HCT116 (cell line): ENCODE measurements around the gene PRKN. TPM values are rescaled to one million over a fixed set of nuclear protein-coding genes. Genes with fewer than 3 reads are reported as not detected.

Experiments used
- ATAC-seq: fragments of 200-7000 bp; cut with Tn5 transposase; 2 replicates; pipeline ENCODE4 v1.9.1; 2020; ENCODE audit warnings: mild to moderate bottlenecking, moderate library complexity
- BruUV-seq: library from RNA; stranded (reverse); fragments of 400-500 nt; replicated peaks from 2 replicates; lab custom pipeline; 2021; lab: Mats Ljungman, UMichigan
- CTCF ChIA-PET: fragments of 300-600 bp; sonication (Branson Sonifier 250); formaldehyde crosslinking; loops from one replicate; lab custom pipeline; 2021; ENCODE audit warnings: antibody characterized with exemption; lab: Charles Lee
- POLR2A ChIA-PET: fragments of 300-600, 350-600 bp; sonication (Branson Sonifier 250); formaldehyde crosslinking; loops from one replicate; lab custom pipeline; 2021; ENCODE audit warnings: antibody characterized with exemption; lab: Charles Lee
- RAD21 ChIA-PET, 2 experiments: fragments of 300-600 bp; sonication (Branson Sonifier 250); formaldehyde crosslinking; loops; one replicate each; lab custom pipeline; 2023; ENCODE audit warnings: low total read pairs in 2 of 2; ENCODE audit not compliant: uncharacterized antibody in 2 of 2, unreplicated experiment in 2 of 2, low non-redundant PET in 1 of 2; lab: Charles Lee
- DNase-seq: peaks from one replicate; pipeline ENCODE4 v3.0.0-alpha.2; 2010; ENCODE audit warnings: low read depth, low spot score
- H2AFZ ChIP-seq: fragments of 200-600 bp; shearing (Covaris generic), sonication (generic); 2 replicates; pipeline ENCODE4 v1.6.1; 2017; ENCODE audit warnings: low read depth, mixed run types, mixed read lengths, antibody characterized with exemption, low read length; ENCODE audit not compliant: poor library complexity, severe bottlenecking
- H3K27ac ChIP-seq: 2 replicates; pipeline ENCODE4 v1.5.1; 2012; ENCODE audit warnings: low read depth, low read length
- H3K27me3 ChIP-seq: fragments of 200-600 bp; sonication (generic); 2 replicates; pipeline ENCODE4 v1.6.1; 2016; ENCODE audit warnings: mixed run types, low read length, mixed read lengths; ENCODE audit not compliant: insufficient read depth
- H3K36me3 ChIP-seq, 2 experiments: fragments of 200-500 bp in 1 of 2; fragments of 200-600 bp in 1 of 2; sonication (Bioruptor generic) in 1 of 2; sonication (generic) in 1 of 2; 2 replicates each; pipeline versions ENCODE4 v1.5.1 to v1.6.1; 2014 to 2016; ENCODE audit warnings: low read length in 2 of 2, inconsistent platforms in 1 of 2, mixed read lengths in 1 of 2, mixed run types in 1 of 2; ENCODE audit not compliant: insufficient read depth in 2 of 2, control insufficient read depth in 1 of 2
- H3K4me1 ChIP-seq, 2 experiments: fragments of 200-600 bp in 1 of 2; sonication (generic) in 1 of 2; 2 replicates each; pipeline versions ENCODE4 v1.5.1 to v1.6.1; 2012 to 2017; ENCODE audit warnings: low read length in 2 of 2, inconsistent platforms in 1 of 2, mild to moderate bottlenecking in 1 of 2, mixed read lengths in 1 of 2, mixed run types in 1 of 2, moderate library complexity in 1 of 2; ENCODE audit not compliant: insufficient read depth in 2 of 2, control insufficient read depth in 1 of 2
- H3K4me2 ChIP-seq: fragments of 200-600 bp; sonication (generic); 2 replicates; pipeline ENCODE4 v1.6.1; 2017; ENCODE audit warnings: mixed run types, low read length, mixed read lengths
- H3K4me3 ChIP-seq, 2 experiments: fragments of 200-600 bp in 1 of 2; sonication (generic) in 1 of 2; replicated peaks in 1 of 2; 2 replicates each; pipeline ENCODE4 v1.5.1; 2011 to 2016; ENCODE audit warnings: low read length in 2 of 2, control low read depth in 1 of 2, low read depth in 1 of 2, mild to moderate bottlenecking in 1 of 2, mixed read lengths in 1 of 2, mixed run types in 1 of 2
- H3K79me2 ChIP-seq: fragments of 200-600 bp; sonication (generic); 2 replicates; pipeline ENCODE4 v1.6.1; 2017; ENCODE audit warnings: mild to moderate bottlenecking, mixed run types, low read length, moderate library complexity, mixed read lengths; ENCODE audit not compliant: insufficient read depth
- H3K9ac ChIP-seq: fragments of 200-600 bp; sonication (generic); 2 replicates; pipeline ENCODE4 v1.6.1; 2016; ENCODE audit warnings: low read length, mixed read lengths
- H3K9me2 ChIP-seq: fragments of 200-600 bp; sonication (generic), shearing (Covaris generic); 2 replicates; pipeline ENCODE4 v1.6.1; 2017; ENCODE audit warnings: mixed run types, mild to moderate bottlenecking, moderate library complexity; ENCODE audit not compliant: insufficient read depth
- H3K9me3 ChIP-seq, 2 experiments: fragments of 200-500 bp in 1 of 2; fragments of 200-600 bp in 1 of 2; sonication (Bioruptor generic) in 1 of 2; sonication (generic) in 1 of 2; 2 replicates each; pipeline ENCODE4 v1.6.1; 2014 to 2017; ENCODE audit warnings: low read length in 2 of 2, mixed read lengths in 2 of 2, inconsistent platforms in 1 of 2, low read depth in 1 of 2, mild to moderate bottlenecking in 1 of 2, mixed run types in 1 of 2, moderate library complexity in 1 of 2; ENCODE audit not compliant: control insufficient read depth in 1 of 2, insufficient read depth in 1 of 2
- H4K20me1 ChIP-seq: fragments of 200-600 bp; sonication (generic), shearing (Covaris generic); 2 replicates; pipeline ENCODE4 v1.6.1; 2017; ENCODE audit warnings: mixed run types, mild to moderate bottlenecking, moderate library complexity; ENCODE audit not compliant: insufficient read depth
- CBX3 ChIP-seq: IDR thresholded peaks from 2 replicates; pipeline ENCODE4 v1.6.1; 2012; ENCODE audit warnings: low read depth
- EGR1 ChIP-seq: IDR thresholded peaks from 2 replicates; pipeline ENCODE4 v1.6.1; 2012; ENCODE audit warnings: low read depth
- ELF1 ChIP-seq: IDR thresholded peaks from 2 replicates; pipeline ENCODE4 v1.6.1; 2012; ENCODE audit warnings: low read depth, borderline replicate concordance
- EZH2 ChIP-seq: fragments of 200-600 bp; sonication (generic); IDR thresholded peaks from 2 replicates; pipeline ENCODE4 v1.6.1; 2017; ENCODE audit warnings: antibody characterized with exemption, mixed run types
- FOSL1 ChIP-seq: IDR thresholded peaks from 2 replicates; pipeline ENCODE4 v1.6.1; 2012; ENCODE audit warnings: low read depth
- MAX ChIP-seq: IDR thresholded peaks from 2 replicates; pipeline ENCODE4 v1.6.1; 2012
- SIN3A ChIP-seq: IDR thresholded peaks from 2 replicates; pipeline ENCODE4 v1.6.1; 2012; ENCODE audit warnings: low read depth
- SP1 ChIP-seq: IDR thresholded peaks from 2 replicates; pipeline ENCODE4 v1.6.1; 2012; ENCODE audit warnings: low read depth
- TCF7L2 ChIP-seq: IDR thresholded peaks from 2 replicates; pipeline ENCODE4 v1.7.0; 2011; ENCODE audit warnings: borderline replicate concordance, inconsistent platforms; ENCODE audit not compliant: insufficient read depth, insufficient read length; ENCODE audit errors: extremely low read depth
- ZFX ChIP-seq: fragments of 450-650 bp; IDR thresholded peaks from 2 replicates; pipeline ENCODE4 v1.6.1; 2017
- intact Hi-C: fragments of 100-400 bp; cut with micrococcal nuclease; formaldehyde crosslinking; loops from 2 replicates; pipeline ENCODE4 v1.10.0; 2022
- total RNA-seq: library from RNA; stranded (reverse); gene quantifications from one replicate; pipeline ENCODE4 v1.2.1, GENCODE V29; 2021; ENCODE audit not compliant: unreplicated experiment
- TF ChIP-seq, protein P1 (sequence below), 3 experiments: fragments of 200-600 bp in 1 of 3; sonication (generic) in 1 of 3; IDR thresholded peaks in 2 of 3; conservative IDR thresholded peaks in 1 of 3; 2 replicates each; pipeline ENCODE4 v1.5.1; 2012 to 2017; ENCODE audit warnings: low read depth in 2 of 3, low read length in 2 of 3, antibody characterized with exemption in 1 of 3, borderline replicate concordance in 1 of 3, control low read depth in 1 of 3, mild to moderate bottlenecking in 1 of 3, mixed read lengths in 1 of 3, mixed run types in 1 of 3, moderate library complexity in 1 of 3; ENCODE audit not compliant: insufficient read depth in 1 of 3
- TF ChIP-seq, protein P2 (sequence below): IDR thresholded peaks from 2 replicates; pipeline ENCODE4 v1.6.1; 2012; ENCODE audit warnings: low read depth
- TF ChIP-seq, protein P3 (sequence below): IDR thresholded peaks from 2 replicates; pipeline ENCODE4 v1.6.1; 2011; ENCODE audit warnings: mild to moderate bottlenecking, low read length, moderate library complexity; ENCODE audit not compliant: insufficient replicate concordance; ENCODE audit errors: extremely low read depth

The PRKN gene
- total RNA-seq, 1 experiment from 2014 or later, result 2.6 TPM

- TF ChIP-seq, protein P1, sequence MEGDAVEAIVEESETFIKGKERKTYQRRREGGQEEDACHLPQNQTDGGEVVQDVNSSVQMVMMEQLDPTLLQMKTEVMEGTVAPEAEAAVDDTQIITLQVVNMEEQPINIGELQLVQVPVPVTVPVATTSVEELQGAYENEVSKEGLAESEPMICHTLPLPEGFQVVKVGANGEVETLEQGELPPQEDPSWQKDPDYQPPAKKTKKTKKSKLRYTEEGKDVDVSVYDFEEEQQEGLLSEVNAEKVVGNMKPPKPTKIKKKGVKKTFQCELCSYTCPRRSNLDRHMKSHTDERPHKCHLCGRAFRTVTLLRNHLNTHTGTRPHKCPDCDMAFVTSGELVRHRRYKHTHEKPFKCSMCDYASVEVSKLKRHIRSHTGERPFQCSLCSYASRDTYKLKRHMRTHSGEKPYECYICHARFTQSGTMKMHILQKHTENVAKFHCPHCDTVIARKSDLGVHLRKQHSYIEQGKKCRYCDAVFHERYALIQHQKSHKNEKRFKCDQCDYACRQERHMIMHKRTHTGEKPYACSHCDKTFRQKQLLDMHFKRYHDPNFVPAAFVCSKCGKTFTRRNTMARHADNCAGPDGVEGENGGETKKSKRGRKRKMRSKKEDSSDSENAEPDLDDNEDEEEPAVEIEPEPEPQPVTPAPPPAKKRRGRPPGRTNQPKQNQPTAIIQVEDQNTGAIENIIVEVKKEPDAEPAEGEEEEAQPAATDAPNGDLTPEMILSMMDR (IDR thresholded peaks at IDR 0.05 in 2 of 3, conservative IDR thresholded peaks at IDR 0.05 in 1 of 3; ENCODE audit: borderline replicate concordance in 1 of 3, insufficient read depth in 1 of 3, low read depth in 2 of 3, low read length in 2 of 3), result no peak
Measured at GRCh38 chr6:162581988-162582780, 145.4 kb downstream of the PRKN start (continued).

DNA sequence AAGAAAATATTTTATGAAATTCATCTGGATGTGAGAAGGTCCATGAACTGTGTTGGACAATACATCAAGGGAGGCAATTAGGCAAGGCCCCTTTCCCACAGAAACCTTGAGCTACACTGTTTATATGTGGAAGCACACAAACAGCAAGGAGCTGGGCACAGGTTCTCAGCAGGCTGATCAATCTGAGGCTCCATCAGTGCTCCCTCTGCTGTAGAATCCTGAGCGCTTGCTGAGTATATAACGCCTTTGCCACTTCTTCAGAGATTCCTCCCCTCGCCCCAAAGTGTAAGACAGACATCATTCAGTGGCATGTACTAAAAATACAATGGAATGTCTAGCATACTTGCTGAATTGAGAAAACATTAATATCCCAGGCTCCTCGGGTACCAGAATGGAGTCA, 146.9 kb downstream of the PRKN start:
- BruUV-seq, result no TSS peak
- Histone ChIP-seq H3K79me2 (no peaks in the 10 kb centered on the region), H3K27me3 (no peaks in the 10 kb centered on the region), H3K4me1 (no peaks in the 10 kb centered on the region), H3K36me3 (no peaks in the 10 kb centered on the region), H3K27ac (no peak overlapping the region), H3K4me2 (no peak overlapping the region), H3K9me2 (no peaks in the 10 kb centered on the region), H3K9ac (no peak overlapping the region), H4K20me1 (no peaks in the 10 kb centered on the region), H3K4me3 (no peak overlapping the region), H2AFZ (no peak overlapping the region), H3K9me3 (no peaks in the 10 kb centered on the region; a peak in 2 of 4 replicates)
- ChIA-PET CTCF (no interaction called here), POLR2A (no interaction called here), RAD21 (no interaction called here)
- DNase-seq (no peak), ATAC-seq (no peak)
- intact Hi-C loops, result no loop called here
- TF ChIP-seq SP1, result no peak
- TF ChIP-seq MAX, result no peak
- TF ChIP-seq ZFX, result no peak
- TF ChIP-seq ELF1, result no peak
- no peak for TF ChIP-seq SIN3A
- no peak for TF ChIP-seq EGR1
- no peak for TF ChIP-seq TCF7L2
- TF ChIP-seq, protein P1 (IDR thresholded peaks at IDR 0.05 in 2 of 3, conservative IDR thresholded peaks at IDR 0.05 in 1 of 3; ENCODE audit: borderline replicate concordance in 1 of 3, insufficient read depth in 1 of 3, low read depth in 2 of 3, low read length in 2 of 3), result no peak
- TF ChIP-seq FOSL1, result no peak
- TF ChIP-seq EZH2, result no peak
- TF ChIP-seq, protein P2, sequence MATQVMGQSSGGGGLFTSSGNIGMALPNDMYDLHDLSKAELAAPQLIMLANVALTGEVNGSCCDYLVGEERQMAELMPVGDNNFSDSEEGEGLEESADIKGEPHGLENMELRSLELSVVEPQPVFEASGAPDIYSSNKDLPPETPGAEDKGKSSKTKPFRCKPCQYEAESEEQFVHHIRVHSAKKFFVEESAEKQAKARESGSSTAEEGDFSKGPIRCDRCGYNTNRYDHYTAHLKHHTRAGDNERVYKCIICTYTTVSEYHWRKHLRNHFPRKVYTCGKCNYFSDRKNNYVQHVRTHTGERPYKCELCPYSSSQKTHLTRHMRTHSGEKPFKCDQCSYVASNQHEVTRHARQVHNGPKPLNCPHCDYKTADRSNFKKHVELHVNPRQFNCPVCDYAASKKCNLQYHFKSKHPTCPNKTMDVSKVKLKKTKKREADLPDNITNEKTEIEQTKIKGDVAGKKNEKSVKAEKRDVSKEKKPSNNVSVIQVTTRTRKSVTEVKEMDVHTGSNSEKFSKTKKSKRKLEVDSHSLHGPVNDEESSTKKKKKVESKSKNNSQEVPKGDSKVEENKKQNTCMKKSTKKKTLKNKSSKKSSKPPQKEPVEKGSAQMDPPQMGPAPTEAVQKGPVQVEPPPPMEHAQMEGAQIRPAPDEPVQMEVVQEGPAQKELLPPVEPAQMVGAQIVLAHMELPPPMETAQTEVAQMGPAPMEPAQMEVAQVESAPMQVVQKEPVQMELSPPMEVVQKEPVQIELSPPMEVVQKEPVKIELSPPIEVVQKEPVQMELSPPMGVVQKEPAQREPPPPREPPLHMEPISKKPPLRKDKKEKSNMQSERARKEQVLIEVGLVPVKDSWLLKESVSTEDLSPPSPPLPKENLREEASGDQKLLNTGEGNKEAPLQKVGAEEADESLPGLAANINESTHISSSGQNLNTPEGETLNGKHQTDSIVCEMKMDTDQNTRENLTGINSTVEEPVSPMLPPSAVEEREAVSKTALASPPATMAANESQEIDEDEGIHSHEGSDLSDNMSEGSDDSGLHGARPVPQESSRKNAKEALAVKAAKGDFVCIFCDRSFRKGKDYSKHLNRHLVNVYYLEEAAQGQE, result no peak
- no peak for TF ChIP-seq CBX3
- TF ChIP-seq, protein P3, sequence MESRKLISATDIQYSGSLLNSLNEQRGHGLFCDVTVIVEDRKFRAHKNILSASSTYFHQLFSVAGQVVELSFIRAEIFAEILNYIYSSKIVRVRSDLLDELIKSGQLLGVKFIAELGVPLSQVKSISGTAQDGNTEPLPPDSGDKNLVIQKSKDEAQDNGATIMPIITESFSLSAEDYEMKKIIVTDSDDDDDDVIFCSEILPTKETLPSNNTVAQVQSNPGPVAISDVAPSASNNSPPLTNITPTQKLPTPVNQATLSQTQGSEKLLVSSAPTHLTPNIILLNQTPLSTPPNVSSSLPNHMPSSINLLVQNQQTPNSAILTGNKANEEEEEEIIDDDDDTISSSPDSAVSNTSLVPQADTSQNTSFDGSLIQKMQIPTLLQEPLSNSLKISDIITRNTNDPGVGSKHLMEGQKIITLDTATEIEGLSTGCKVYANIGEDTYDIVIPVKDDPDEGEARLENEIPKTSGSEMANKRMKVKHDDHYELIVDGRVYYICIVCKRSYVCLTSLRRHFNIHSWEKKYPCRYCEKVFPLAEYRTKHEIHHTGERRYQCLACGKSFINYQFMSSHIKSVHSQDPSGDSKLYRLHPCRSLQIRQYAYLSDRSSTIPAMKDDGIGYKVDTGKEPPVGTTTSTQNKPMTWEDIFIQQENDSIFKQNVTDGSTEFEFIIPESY, result no peak
